ENCODE data around the gene CEP170B. TPM values are rescaled to one million over a fixed set of nuclear protein-coding genes. Genes with fewer than 3 reads are reported as not detected.

CEP170B gene
- total and polyA plus RNA-seq, 2 of the 13 experiments (the other 11 are each of a cell fraction or from before 2014, with no cell fraction given) = 4.3 to 8.8 TPM

DNA sequence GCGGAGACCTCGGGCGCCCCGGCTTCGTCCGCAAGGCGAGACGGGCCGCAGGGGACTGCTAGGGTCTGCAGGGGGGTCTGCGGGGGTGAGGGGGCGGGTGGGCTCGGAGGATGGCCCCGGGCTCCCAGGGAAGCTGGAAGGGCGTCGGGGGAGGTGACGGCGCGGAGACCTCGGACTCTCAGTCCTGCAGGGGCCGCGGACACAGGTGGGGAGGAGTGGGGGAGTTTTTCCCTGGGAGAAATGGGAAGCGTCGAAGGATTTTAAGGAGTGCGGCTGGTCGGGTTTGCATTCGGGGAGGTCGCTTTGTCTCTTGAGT, 38.2 kb upstream of the CEP170B start (continued):
- TF ChIP-seq, protein P1, sequence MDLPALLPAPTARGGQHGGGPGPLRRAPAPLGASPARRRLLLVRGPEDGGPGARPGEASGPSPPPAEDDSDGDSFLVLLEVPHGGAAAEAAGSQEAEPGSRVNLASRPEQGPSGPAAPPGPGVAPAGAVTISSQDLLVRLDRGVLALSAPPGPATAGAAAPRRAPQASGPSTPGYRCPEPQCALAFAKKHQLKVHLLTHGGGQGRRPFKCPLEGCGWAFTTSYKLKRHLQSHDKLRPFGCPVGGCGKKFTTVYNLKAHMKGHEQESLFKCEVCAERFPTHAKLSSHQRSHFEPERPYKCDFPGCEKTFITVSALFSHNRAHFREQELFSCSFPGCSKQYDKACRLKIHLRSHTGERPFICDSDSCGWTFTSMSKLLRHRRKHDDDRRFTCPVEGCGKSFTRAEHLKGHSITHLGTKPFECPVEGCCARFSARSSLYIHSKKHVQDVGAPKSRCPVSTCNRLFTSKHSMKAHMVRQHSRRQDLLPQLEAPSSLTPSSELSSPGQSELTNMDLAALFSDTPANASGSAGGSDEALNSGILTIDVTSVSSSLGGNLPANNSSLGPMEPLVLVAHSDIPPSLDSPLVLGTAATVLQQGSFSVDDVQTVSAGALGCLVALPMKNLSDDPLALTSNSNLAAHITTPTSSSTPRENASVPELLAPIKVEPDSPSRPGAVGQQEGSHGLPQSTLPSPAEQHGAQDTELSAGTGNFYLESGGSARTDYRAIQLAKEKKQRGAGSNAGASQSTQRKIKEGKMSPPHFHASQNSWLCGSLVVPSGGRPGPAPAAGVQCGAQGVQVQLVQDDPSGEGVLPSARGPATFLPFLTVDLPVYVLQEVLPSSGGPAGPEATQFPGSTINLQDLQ (CRISPR knock-in tag; IDR thresholded peaks at IDR 0.05) = no peak
- 0 out of 2 replicates have a peak, but pooled peaks have one; percentile 36 for TF ChIP-seq SIN3A (IDR thresholded peaks at IDR 0.05; ENCODE audit: borderline replicate concordance, low read depth, low read length)
- no peak for TF ChIP-seq CAMTA2 (CRISPR knock-in tag; IDR thresholded peaks at IDR 0.05; ENCODE audit: borderline replicate concordance)
- TF ChIP-seq PRMT3 (CRISPR knock-in tag; IDR thresholded peaks at IDR 0.05; ENCODE audit: borderline replicate concordance, low read depth) = no peak
- no peak for TF ChIP-seq ADNP (CRISPR knock-in tag; IDR thresholded peaks at IDR 0.05)

DNA sequence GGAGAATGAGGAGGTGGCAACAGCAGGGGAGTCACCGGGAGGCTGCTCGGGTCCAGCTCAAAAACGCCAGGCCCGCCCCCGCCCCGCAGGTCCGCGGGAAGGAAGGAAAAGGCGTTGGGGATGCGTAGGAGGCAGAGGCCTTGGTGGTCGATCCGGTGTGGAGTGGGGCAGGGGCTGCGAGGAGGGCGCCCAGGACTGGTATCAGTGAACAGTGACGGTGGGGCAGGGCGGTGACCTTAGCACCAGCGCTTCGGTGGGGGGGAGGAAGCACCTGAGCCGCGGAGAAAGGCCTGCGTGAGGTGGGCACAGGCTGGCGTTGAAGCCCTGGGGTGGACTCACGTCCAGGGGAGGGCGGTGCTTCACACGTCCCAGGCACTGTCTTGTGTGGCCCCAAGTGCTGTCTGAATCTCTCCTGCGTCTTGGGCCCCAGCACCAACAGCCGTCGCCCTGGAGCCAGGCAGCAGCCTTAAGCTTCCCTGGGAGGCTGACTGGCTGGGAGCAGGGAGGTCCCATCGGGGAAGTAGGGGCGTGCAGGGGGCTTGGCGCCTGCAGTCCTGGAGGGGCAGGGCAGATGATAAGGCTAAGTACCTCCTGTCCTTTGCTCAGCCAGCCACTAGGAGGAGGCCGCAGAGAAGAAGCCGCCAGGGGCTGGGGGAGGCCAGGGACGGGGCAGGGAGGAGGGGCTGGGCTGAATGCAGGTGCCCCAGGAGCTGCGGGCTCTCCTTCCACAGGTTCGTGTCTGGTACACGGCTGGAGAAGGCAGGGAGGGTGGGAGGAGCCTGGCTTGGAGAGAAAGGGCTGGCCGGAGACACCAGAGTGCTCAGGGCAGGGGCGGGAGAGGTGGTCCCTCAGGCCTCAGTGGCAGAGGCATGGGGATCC, 37.7 kb upstream of the CEP170B start:
- BruUV-seq (replicated peaks) = TSS peak; percentile 62
- in situ Hi-C loops (cut with HindIII; ENCODE audit: extremely low pct_ligation_motif_present, low pct_unique_long_range_greater_than_20kb) (loop anchor here (5.0 to 10.0 kb wide), 2 partner anchors 40 to 173 kb away; partner anchors contain the start of gene CEP170B), intact Hi-C loops (cut with micrococcal nuclease; ENCODE audit: unreplicated experiment) (loop anchor here (2.0 kb wide), 1 partner anchor 37 kb away; the partner anchor contains the start of gene CEP170B)
- H3K4me1 ChIP-seq (ENCODE audit: insufficient read depth, low read length) = peaks cover 18% of the 10 kb centered on the region
- H3K9ac ChIP-seq (ENCODE audit: insufficient read depth, low read depth, low read length) = peak overlapping the region; percentile 61
- FAIRE-seq = no peak
- no peak overlapping the region for H2AFZ ChIP-seq (ENCODE audit: low read length)
- 1% methylated on average over 24 of the region's 39 CpGs for WGBS (ENCODE audit: low lambda C conversion rate)
- ChIA-PET POLR2A (interaction anchor here (1.0 to 2.8 kb wide), 12 partner anchors 19 to 162 kb away, joined by 3 to 36 read pairs (median 4); partner anchors contain the start of genes CEP170B, SIVA1 and ZBTB42), CTCF (ENCODE audit: low intra/inter-chr PET ratio, low total read pairs) (interaction anchor here (1.1 to 3.0 kb wide), 2 partner anchors 43 to 59 kb away, joined by 4 to 10 read pairs; no protein-coding TSS in a partner anchor)
- H3K4me3 ChIP-seq (replicated peaks in 1 of 3; ENCODE audit: insufficient read depth in 1 of 3, low read depth in 2 of 3, low read length in 3 of 3) = peak overlapping the region; percentile 66 to 82 (median 77)
- no peaks in the 10 kb centered on the region for H3K79me2 ChIP-seq (ENCODE audit: insufficient read depth, low read length)
- peak overlapping the region; percentile 95 for H3K4me2 ChIP-seq (ENCODE audit: low read depth, low read length)
- ATAC-seq = peak; percentile 93
- H4K20me1 ChIP-seq (ENCODE audit: insufficient read depth, low read length) = no peaks in the 10 kb centered on the region
- no peaks in the 10 kb centered on the region; a peak in 1 of 5 replicates for H3K27me3 ChIP-seq (ENCODE audit: control insufficient read depth in 1 of 2, insufficient read depth in 2 of 2, low read length in 2 of 2)
- no peaks in the 10 kb centered on the region for H3K9me3 ChIP-seq (ENCODE audit: low read length)
- H3K36me3 ChIP-seq (replicated peaks in 1 of 2; ENCODE audit: control insufficient read depth in 1 of 2, insufficient read depth in 2 of 2, low read length in 2 of 2) = no peaks in the 10 kb centered on the region
- DNase-seq (ENCODE audit: low spot score) = peak; percentile 76
- H3K27ac ChIP-seq (ENCODE audit: extremely low read length, insufficient read depth, low read length) = peak overlapping the region; percentile 56
- TF ChIP-seq MXI1 (IDR thresholded peaks at IDR 0.05; ENCODE audit: borderline replicate concordance, low read depth, low read length) (0 out of 3 replicates have a peak, but pooled peaks have one; percentile 31), MZF1 (CRISPR knock-in tag; IDR thresholded peaks at IDR 0.05; ENCODE audit: borderline replicate concordance) (0 out of 2 replicates have a peak, but pooled peaks have one; percentile 53), HNRNPLL (IDR thresholded peaks at IDR 0.05; ENCODE audit: low read depth, low read length, poor library complexity, severe bottlenecking) (peak; percentile 36), TARDBP (CRISPR knock-in tag; IDR thresholded peaks at IDR 0.05) (0 out of 2 replicates have a peak, but pooled peaks have one; percentile 36), DNMT1 (CRISPR knock-in tag; IDR thresholded peaks at IDR 0.05) (no peak), MEF2D (CRISPR knock-in tag; IDR thresholded peaks at IDR 0.05) (no peak; the same call in 1 of the 2 replicates), ZFP37 (CRISPR knock-in tag; IDR thresholded peaks at IDR 0.05; ENCODE audit: borderline replicate concordance) (no peak), MEIS2 (CRISPR knock-in tag; IDR thresholded peaks at IDR 0.05) (peak; percentile 13; the same call in 1 of the 2 replicates), HNF4A (CRISPR knock-in tag; IDR thresholded peaks at IDR 0.05) (no peak), SAP130 (CRISPR knock-in tag; IDR thresholded peaks at IDR 0.05; ENCODE audit: low read depth) (peak; percentile 46; the same call in 1 of the 2 replicates), GTF3A (CRISPR knock-in tag; conservative IDR thresholded peaks at IDR 0.05) (no peak)
- TF ChIP-seq, protein P2, sequence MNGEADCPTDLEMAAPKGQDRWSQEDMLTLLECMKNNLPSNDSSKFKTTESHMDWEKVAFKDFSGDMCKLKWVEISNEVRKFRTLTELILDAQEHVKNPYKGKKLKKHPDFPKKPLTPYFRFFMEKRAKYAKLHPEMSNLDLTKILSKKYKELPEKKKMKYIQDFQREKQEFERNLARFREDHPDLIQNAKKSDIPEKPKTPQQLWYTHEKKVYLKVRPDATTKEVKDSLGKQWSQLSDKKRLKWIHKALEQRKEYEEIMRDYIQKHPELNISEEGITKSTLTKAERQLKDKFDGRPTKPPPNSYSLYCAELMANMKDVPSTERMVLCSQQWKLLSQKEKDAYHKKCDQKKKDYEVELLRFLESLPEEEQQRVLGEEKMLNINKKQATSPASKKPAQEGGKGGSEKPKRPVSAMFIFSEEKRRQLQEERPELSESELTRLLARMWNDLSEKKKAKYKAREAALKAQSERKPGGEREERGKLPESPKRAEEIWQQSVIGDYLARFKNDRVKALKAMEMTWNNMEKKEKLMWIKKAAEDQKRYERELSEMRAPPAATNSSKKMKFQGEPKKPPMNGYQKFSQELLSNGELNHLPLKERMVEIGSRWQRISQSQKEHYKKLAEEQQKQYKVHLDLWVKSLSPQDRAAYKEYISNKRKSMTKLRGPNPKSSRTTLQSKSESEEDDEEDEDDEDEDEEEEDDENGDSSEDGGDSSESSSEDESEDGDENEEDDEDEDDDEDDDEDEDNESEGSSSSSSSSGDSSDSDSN (CRISPR knock-in tag; IDR thresholded peaks at IDR 0.05) = peak; percentile 48; the same call in 1 of the 2 replicates
